ENCODE results near the gene GET4. TPM values are rescaled to one million over a fixed set of nuclear protein-coding genes. Genes with fewer than 3 reads are reported as not detected.

The GET4 gene
- total RNA-seq, 4 donors from 2014 or later, result 6.1 to 39.4 (median 26.7) TPM

DNA sequence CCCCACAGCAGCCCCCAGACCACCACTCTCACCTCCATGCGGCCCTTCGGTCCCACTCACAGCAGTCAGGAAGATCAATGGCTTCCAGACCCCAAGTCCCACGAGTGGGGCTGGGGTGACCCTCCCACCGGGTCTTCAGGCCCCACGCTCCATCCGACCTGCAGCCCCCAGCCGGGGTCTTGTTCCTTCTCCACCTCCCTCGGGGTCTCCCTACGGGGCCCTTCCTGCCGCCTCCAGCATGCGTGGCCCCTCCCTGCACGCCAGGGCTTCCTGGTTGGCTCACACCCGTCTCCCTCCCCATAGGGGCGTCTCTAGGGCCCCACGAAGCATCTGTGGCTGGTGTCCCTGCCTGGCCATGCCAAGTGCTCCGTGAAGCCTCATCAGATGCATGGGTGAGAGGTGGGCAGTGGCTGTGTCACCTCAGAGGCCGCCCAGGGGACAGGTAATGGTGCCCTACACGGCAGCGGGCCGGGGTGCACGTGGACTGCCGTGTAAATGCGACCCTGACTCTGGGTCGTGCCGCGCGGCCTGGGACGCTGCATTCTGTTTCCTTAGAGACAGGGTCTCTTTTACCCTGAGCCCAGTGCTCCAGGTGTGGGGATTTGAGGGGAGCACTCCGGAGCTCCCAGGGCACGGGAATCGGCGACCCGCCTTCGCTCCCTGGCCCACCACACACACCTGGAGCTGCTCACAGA lies 58.3 kb downstream of the GET4 start:
- Histone ChIP-seq H3K36me3 (no peaks in the 10 kb centered on the region), H3K4me3 (no peak overlapping the region), H3K27me3 (no peaks in the 10 kb centered on the region), H3K27ac (no peak overlapping the region), H3K9me3 (no peaks in the 10 kb centered on the region), H3K4me1 (no peaks in the 10 kb centered on the region)
- no peak for DNase-seq
- intact Hi-C loops (cut with DNase I; ENCODE audit: low total_unique reads), result no loop called here
- no peak for TF ChIP-seq POLR2A (IDR thresholded peaks at IDR 0.05)

DNA sequence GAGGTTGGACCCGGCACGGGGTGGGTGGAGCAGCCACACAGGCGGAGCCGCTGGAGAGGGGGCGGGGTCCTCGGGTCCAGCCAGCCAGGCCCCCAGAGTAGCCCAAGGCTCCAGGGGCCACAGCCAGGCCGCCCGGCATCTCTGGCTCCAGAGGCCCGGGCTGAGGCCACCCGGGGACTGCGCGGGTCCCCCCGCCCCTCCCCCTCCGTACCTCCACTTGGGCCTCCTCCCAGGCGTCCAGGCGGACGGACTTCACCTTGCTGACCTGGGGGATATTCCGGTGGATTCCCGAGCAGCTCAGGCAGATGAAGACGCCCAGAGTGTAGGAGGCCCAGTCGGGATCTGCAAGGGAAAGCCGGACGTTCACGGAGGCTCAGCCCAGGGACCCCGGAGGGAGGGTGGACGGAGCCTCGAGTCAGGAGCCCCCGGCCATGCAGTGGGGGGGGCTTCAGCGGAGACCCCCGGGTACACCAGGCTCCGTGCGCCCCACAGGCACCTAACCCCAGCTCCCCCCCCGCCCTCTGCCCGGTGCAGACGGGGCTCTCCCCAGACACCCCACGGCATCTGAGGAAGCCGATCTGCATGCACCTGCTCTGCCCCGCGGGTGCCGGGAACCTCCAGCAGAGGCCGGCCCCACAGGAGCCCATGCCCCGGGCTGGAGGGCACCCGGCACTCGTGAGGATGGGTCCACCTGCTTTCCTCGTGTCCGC lies 59.0 kb downstream of the GET4 start:
- TF ChIP-seq POLR2A (IDR thresholded peaks at IDR 0.05), result no peak
- TF ChIP-seq, protein P1, sequence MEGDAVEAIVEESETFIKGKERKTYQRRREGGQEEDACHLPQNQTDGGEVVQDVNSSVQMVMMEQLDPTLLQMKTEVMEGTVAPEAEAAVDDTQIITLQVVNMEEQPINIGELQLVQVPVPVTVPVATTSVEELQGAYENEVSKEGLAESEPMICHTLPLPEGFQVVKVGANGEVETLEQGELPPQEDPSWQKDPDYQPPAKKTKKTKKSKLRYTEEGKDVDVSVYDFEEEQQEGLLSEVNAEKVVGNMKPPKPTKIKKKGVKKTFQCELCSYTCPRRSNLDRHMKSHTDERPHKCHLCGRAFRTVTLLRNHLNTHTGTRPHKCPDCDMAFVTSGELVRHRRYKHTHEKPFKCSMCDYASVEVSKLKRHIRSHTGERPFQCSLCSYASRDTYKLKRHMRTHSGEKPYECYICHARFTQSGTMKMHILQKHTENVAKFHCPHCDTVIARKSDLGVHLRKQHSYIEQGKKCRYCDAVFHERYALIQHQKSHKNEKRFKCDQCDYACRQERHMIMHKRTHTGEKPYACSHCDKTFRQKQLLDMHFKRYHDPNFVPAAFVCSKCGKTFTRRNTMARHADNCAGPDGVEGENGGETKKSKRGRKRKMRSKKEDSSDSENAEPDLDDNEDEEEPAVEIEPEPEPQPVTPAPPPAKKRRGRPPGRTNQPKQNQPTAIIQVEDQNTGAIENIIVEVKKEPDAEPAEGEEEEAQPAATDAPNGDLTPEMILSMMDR (IDR thresholded peaks at IDR 0.05), result no peak
- intact Hi-C loops (cut with DNase I; ENCODE audit: low total_unique reads), result no loop called here

DNA sequence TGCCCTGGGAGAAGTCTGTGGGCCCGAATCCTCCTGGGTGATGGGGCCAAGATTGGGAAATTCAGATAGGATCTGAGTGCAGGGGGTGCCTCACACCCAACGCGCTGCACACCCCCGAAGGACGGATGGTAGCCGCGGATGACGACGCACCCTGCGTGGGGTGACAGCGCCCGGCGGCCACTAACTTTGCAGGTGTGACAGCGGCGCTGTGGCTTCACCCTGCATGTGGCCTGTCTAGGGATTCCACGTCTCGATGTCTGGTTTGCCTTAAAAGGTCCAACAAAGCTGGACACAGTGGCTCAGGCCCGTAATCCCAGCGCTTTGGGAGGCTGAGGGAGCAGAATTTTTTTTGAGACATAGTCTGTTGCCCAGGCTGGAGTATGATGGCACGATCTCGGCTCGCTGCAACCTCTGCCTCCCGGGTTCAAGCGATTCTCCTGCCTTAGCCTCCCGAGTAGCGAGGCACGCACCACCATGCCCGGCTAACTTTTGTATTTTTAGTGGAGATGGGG lies 59.6 kb downstream of the GET4 start:
- TF ChIP-seq, protein P1 (IDR thresholded peaks at IDR 0.05), result no peak
- no peak for TF ChIP-seq POLR2A (IDR thresholded peaks at IDR 0.05)
- Histone ChIP-seq H3K4me1 (no peaks in the 10 kb centered on the region), H3K27me3 (no peaks in the 10 kb centered on the region), H3K27ac (no peak overlapping the region), H3K4me3 (no peak overlapping the region), H3K9me3 (no peaks in the 10 kb centered on the region), H3K36me3 (no peaks in the 10 kb centered on the region)
- no peak for DNase-seq
- intact Hi-C loops (cut with DNase I; ENCODE audit: low total_unique reads), result no loop called here

More for the DNA sequence above, 59.0 kb downstream of the GET4 start:
- Histone ChIP-seq H3K4me1 (no peaks in the 10 kb centered on the region), H3K27ac (no peak overlapping the region), H3K27me3 (no peaks in the 10 kb centered on the region), H3K9me3 (no peaks in the 10 kb centered on the region), H3K36me3 (no peaks in the 10 kb centered on the region), H3K4me3 (no peak overlapping the region)
- DNase-seq, result no peak

DNA sequence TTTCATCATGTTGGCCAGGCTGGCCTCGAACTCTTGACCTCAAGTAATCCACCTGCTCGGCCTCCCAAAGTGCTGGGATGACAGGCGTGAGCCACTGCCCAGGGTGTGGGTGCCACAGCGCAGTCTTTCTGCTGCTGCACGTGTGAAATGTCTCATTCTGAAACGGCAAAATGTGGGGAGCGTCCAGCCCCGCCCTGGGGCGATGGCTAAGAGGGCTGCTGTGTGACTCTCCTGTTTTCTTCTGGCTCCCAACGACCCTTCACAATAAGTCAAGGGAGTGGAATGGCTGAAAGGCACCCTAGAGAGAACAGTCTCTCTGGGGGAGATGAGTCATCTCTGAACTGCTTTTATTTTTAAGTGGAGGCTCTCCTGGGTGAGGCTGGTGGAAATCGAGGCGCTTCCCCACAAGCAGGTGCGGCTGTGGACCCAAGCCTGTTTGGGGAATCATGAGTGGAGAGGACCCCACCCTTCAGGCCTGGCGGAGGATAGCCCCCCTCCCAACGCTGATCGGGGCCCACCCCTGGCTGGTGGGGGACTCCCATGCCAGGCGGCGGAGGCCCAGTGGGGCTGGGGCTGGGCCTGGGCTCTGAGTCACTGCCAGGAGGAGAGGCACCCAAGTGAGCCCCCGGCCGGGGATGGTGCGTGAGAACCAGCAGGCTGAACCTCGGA lies 60.2 kb downstream of the GET4 start:
- Histone ChIP-seq H3K4me3 (no peak overlapping the region), H3K9me3 (no peaks in the 10 kb centered on the region), H3K27me3 (no peaks in the 10 kb centered on the region), H3K27ac (no peak overlapping the region), H3K36me3 (no peaks in the 10 kb centered on the region), H3K4me1 (no peaks in the 10 kb centered on the region)
- intact Hi-C loops (cut with DNase I; ENCODE audit: low total_unique reads), result no loop called here
- DNase-seq, result no peak
- TF ChIP-seq, protein P1 (IDR thresholded peaks at IDR 0.05), result no peak
- no peak for TF ChIP-seq POLR2A (IDR thresholded peaks at IDR 0.05)

DNA sequence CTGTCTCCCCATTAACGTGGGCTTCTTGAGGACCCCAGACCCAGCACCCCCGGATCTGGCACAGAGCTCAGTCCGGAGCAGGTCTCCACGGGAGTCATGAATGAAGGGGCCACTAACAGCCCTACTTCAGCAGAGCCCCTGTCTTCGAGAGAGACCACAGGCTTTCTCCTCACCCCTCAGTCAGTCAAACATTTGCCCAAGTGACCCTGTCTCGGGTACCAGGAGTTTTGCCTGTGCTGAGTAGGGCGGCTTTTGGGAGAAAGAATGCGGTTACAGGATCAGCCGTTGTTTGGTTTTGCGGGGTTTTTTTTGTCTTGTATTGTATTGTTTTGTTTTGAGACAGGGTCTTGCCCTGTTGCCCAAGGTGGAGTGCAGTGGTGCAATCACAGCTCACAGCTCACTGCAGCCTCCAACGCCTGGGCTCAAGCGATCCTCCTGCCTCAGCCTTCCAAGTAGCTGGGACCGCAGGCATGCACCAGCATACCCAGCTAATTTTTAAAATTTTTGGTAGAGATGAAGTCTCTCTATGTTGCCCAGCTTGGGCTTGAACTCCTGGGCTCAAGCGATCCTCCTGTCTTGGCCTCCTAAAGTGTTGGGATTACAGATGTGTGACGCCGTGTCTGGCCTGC lies 61.6 kb downstream of the GET4 start:
- intact Hi-C loops (cut with DNase I; ENCODE audit: low total_unique reads), result no loop called here
- TF ChIP-seq, protein P1 (IDR thresholded peaks at IDR 0.05), result no peak
- no peak for TF ChIP-seq POLR2A (IDR thresholded peaks at IDR 0.05)
- no peaks in the 10 kb centered on the region for H3K27me3 ChIP-seq
- no peaks in the 10 kb centered on the region for H3K36me3 ChIP-seq
- no peaks in the 10 kb centered on the region for H3K4me1 ChIP-seq
- no peaks in the 10 kb centered on the region for H3K9me3 ChIP-seq
- no peak for DNase-seq
- no peak overlapping the region for H3K4me3 ChIP-seq
- no peak overlapping the region for H3K27ac ChIP-seq
